ENCODE measurements around the gene C19orf38. TPM values are rescaled to one million over a fixed set of nuclear protein-coding genes. Genes with fewer than 3 reads are reported as not detected.

C19orf38 gene
- total RNA-seq, 1 donor from 2014 or later: 0.33 TPM

DNA sequence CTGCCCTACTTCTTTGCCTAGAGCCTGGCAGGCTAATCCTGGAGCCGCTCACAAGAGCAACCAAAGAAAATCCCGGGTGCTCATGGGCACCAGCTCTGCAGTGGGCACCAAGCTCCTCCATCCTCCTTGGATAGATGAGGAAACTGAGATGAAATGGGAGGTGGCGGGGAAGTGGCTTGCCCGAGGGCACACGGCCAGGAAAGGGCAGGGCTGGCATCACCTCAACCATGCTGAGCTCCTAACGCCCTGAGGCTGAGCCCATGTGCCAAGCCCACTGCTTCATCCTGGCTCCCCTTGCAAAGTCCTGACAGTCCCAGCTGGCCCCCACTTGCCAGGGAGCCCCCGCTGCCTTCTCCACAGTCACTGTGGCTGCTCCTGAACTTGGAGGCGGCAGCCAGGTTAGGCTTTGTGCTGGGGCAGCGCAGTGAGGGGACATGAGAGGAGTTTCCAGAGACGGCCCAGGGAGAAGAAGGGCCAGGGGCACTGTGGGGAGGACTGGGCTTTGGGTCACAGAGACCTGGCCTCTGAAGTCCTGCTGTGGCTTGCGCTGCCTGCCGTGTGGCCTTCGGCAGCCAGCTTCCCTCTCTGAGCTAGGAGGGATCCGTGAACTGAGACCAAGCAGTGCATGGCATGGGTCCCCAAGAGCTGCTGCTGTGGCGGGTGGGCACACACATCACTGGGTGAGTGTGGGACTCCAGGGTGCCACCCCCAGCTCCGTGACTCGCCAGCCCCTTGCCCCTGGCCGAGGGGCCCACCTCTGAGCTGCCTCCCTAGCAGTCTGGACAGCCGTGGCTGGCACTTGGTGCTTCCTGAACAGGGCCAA is 29.7 kb upstream of the C19orf38 start:
- Histone ChIP-seq H3K27me3 (ENCODE audit: control insufficient read depth, insufficient read depth, low read length) (no peaks in the 10 kb centered on the region), H3K4me3 (ENCODE audit: low read depth, low read length) (no peak overlapping the region), H3K36me3 (ENCODE audit: control insufficient read depth, insufficient read depth, low read length) (peaks cover 5% of the 10 kb centered on the region)
- TF ChIP-seq, protein P1, sequence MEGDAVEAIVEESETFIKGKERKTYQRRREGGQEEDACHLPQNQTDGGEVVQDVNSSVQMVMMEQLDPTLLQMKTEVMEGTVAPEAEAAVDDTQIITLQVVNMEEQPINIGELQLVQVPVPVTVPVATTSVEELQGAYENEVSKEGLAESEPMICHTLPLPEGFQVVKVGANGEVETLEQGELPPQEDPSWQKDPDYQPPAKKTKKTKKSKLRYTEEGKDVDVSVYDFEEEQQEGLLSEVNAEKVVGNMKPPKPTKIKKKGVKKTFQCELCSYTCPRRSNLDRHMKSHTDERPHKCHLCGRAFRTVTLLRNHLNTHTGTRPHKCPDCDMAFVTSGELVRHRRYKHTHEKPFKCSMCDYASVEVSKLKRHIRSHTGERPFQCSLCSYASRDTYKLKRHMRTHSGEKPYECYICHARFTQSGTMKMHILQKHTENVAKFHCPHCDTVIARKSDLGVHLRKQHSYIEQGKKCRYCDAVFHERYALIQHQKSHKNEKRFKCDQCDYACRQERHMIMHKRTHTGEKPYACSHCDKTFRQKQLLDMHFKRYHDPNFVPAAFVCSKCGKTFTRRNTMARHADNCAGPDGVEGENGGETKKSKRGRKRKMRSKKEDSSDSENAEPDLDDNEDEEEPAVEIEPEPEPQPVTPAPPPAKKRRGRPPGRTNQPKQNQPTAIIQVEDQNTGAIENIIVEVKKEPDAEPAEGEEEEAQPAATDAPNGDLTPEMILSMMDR (IDR thresholded peaks at IDR 0.05; ENCODE audit: insufficient read depth, low read length, poor library complexity, severe bottlenecking): no peak
- DNase-seq (ENCODE audit: low read depth): no peak

DNA sequence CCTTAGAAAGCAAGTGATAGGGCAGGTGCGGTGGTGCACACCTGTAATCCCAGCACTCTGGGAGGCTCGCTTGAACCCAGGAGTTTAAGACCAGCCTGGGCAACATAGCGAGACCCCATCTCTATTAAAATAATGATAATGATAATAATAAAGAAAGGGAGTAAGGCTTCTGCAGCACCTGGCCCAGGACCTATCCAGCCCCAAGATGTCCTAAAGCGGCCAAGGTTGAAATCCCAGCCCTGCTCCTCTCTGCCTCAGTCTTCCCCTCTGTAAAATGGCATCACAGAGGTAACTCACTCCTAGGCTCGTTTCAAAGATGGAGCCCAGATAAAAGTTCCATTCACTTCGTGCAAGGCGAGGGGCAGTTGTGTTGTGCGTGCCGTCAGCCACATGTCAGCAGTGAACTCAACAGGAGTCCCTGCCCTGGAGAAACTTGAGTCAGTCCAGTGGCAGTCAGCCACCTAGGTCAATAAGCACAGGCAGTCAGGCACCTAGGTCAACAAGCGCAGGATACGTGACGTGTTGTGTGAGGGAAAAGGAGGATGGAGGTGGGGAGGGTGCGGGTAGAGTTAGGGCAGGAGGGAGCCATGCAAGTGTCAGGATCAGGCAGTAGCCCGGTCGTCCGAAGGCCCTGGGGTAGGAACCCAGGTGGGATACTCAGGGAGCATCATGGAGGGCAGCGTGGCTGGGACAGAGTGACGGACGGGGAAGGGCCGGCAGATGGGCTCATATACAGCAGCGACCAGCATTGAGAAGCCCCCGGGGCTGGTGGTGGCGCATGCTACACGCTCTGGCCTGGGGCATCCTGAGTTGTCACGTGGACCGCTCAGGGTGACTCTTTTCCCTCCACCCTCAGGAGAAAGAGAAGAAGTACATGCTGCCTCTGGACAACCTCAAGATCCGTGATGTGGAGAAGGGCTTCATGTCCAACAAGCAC is 28.8 kb upstream of the C19orf38 start:
- no peak overlapping the region for H3K4me3 ChIP-seq (ENCODE audit: low read depth, low read length)
- peaks cover 8% of the 10 kb centered on the region for H3K36me3 ChIP-seq (ENCODE audit: control insufficient read depth, insufficient read depth, low read length)
- TF ChIP-seq, protein P1 (IDR thresholded peaks at IDR 0.05; ENCODE audit: insufficient read depth, low read length, poor library complexity, severe bottlenecking): no peak
- H3K27me3 ChIP-seq (ENCODE audit: control insufficient read depth, insufficient read depth, low read length): no peaks in the 10 kb centered on the region
- no peak for DNase-seq (ENCODE audit: low read depth)

DNA sequence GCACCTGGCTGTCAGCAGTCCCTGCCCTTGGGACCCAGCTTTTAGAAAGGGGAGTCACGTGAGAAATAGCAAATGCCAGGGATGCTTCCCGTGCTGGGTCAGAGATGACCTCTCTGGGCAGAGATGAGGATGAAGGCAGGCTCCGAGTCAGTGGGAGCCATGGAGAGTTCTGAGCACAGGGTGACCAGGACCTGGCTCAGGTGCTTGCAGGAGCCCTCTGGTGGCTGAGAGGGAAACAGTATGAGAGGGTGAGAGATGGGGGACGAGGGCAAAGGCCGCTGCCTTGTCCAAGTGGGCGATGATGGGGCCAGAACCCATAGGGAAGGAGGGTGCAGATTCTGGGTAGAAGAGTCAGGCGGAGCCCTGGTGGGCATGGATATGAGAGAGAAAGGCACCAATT is 28.0 kb upstream of the C19orf38 start:
- Histone ChIP-seq H3K4me3 (ENCODE audit: low read depth, low read length) (no peak overlapping the region), H3K27me3 (ENCODE audit: control insufficient read depth, insufficient read depth, low read length) (no peaks in the 10 kb centered on the region), H3K36me3 (ENCODE audit: control insufficient read depth, insufficient read depth, low read length) (peaks cover 8% of the 10 kb centered on the region)
- no peak for DNase-seq (ENCODE audit: low read depth)
- TF ChIP-seq, protein P1 (IDR thresholded peaks at IDR 0.05; ENCODE audit: insufficient read depth, low read length, poor library complexity, severe bottlenecking): peak; percentile 42

DNA sequence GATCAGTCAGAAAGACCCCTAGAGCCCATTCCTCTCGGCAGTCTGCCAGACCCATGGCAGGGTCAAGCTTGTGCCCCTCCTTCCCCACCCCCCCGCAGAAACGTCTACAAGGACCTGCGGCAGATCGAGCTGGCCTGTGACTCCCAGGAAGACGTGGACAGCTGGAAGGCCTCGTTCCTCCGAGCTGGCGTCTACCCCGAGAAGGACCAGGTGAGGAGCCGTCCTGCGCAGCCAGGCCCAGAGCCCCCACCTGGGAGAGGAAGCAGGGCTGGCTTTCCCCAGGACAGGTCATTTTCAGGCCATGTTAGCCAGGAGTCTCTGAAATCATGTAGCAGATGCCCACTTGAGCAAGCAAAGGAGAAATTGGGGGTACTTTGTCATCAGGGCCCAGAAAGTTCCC is 24.5 kb upstream of the C19orf38 start:
- TF ChIP-seq, protein P1 (IDR thresholded peaks at IDR 0.05; ENCODE audit: insufficient read depth, low read length, poor library complexity, severe bottlenecking): no peak
- no peak overlapping the region for H3K4me3 ChIP-seq (ENCODE audit: low read depth, low read length)
- DNase-seq (ENCODE audit: low read depth): no peak
- no peaks in the 10 kb centered on the region for H3K27me3 ChIP-seq (ENCODE audit: control insufficient read depth, insufficient read depth, low read length)
- peaks cover 8% of the 10 kb centered on the region for H3K36me3 ChIP-seq (ENCODE audit: control insufficient read depth, insufficient read depth, low read length)

DNA sequence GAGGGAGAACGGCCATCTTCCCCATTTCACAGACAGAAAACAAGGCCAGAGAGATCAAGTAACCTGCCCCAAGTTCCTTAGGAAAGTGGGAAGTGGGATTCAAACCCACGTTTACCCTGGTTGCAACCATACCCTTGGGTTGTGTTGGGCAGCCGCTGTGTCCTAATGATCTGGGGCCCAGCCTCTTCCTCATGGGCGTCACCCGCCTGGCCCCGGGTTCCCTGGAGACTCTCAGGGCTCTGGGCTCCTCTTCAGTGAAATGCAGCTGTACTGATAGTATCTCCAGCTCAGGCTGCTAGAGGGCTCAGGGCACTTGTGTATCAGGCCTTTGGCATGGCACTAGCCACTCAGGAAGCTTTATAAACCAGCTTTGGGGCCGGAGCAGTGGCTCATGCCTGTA is 22.0 kb upstream of the C19orf38 start:
- no peak for DNase-seq (ENCODE audit: low read depth)
- no peaks in the 10 kb centered on the region for H3K27me3 ChIP-seq (ENCODE audit: control insufficient read depth, insufficient read depth, low read length)
- H3K36me3 ChIP-seq (ENCODE audit: control insufficient read depth, insufficient read depth, low read length): peaks cover 6% of the 10 kb centered on the region
- TF ChIP-seq, protein P1 (IDR thresholded peaks at IDR 0.05; ENCODE audit: insufficient read depth, low read length, poor library complexity, severe bottlenecking): no peak
- no peak overlapping the region for H3K4me3 ChIP-seq (ENCODE audit: low read depth, low read length)
